Astrocyte of the cerebellum (primary cell): ENCODE data around the gene GALNT17.

Experiments
- DNase-seq: peaks from one replicate; pipeline ENCODE4 v3.0.0-alpha.2; 2011; ENCODE audit warnings: low read depth
- H3K4me3 ChIP-seq: 2 replicates; pipeline ENCODE4 v1.5.1; 2011; ENCODE audit warnings: mild to moderate bottlenecking, low read depth, low read length, moderate library complexity
- CTCF ChIP-seq: IDR thresholded peaks from 2 replicates; pipeline ENCODE4 v1.5.1; 2012; ENCODE audit warnings: low read length, low read depth, moderate library complexity, mild to moderate bottlenecking; ENCODE audit errors: missing control alignments
- in situ Hi-C: cut with HindIII; loops from 2 replicates; pipeline ENCODE4 v1.10.0; 2017; ENCODE audit warnings: low sequenced_read_pairs

Gene GALNT17

GRCh38 chr7:71739520-71740173 is 607.7 kb downstream of the GALNT17 start:
- in situ Hi-C loops, result loop anchor here (5.0 kb wide), 1 partner anchor 922 kb away; no protein-coding TSS in a partner anchor
- no peak overlapping the region for H3K4me3 ChIP-seq
- DNase-seq, result no peak
- TF ChIP-seq CTCF, result no peak

GRCh38 chr7:71740174-71740560 is 608.2 kb downstream of the GALNT17 start:
- no peak overlapping the region for H3K4me3 ChIP-seq
- in situ Hi-C loops, result no loop called here
- no peak for TF ChIP-seq CTCF
- DNase-seq, result no peak

- TF ChIP-seq CTCF, result peak; percentile 20
- in situ Hi-C loops, result no loop called here
- no peak overlapping the region for H3K4me3 ChIP-seq
- no peak for DNase-seq
Measured at GRCh38 chr7:71746006-71746405, 614.1 kb downstream of the GALNT17 start.

GRCh38 chr7:71750290-71750689 is 618.3 kb downstream of the GALNT17 start:
- H3K4me3 ChIP-seq, result no peak overlapping the region
- DNase-seq, result no peak
- in situ Hi-C loops, result no loop called here
- TF ChIP-seq CTCF, result no peak

- in situ Hi-C loops, result no loop called here
- peak; percentile 71 for TF ChIP-seq CTCF
- H3K4me3 ChIP-seq, result no peak overlapping the region
- DNase-seq, result no peak
Measured at GRCh38 chr7:71752171-71752935, 620.4 kb downstream of the GALNT17 start.

GRCh38 chr7:71753236-71753635 is 621.3 kb downstream of the GALNT17 start:
- H3K4me3 ChIP-seq, result no peak overlapping the region
- TF ChIP-seq CTCF, result no peak
- in situ Hi-C loops, result no loop called here
- DNase-seq, result no peak
